OCI-LY1 (cell line): ENCODE measurements around the gene EXOC6.

Experiments
- EZH2 ChIP-seq: fragments of 200-600 bp; sonication (generic), shearing (Covaris generic); IDR thresholded peaks from 2 replicates; pipeline ENCODE4 v1.8.0; 2017; ENCODE audit warnings: borderline replicate concordance, mixed run types, mild to moderate bottlenecking, antibody characterized with exemption, low read length, moderate library complexity, mixed read lengths
- TF ChIP-seq, protein P1 (sequence below): fragments of 200-600 bp; sonication (generic), shearing (Covaris generic); IDR thresholded peaks from 2 replicates; pipeline ENCODE4 v1.5.1; 2017; ENCODE audit warnings: mild to moderate bottlenecking, antibody characterized with exemption, low read length, moderate library complexity, mixed read lengths

DNA sequence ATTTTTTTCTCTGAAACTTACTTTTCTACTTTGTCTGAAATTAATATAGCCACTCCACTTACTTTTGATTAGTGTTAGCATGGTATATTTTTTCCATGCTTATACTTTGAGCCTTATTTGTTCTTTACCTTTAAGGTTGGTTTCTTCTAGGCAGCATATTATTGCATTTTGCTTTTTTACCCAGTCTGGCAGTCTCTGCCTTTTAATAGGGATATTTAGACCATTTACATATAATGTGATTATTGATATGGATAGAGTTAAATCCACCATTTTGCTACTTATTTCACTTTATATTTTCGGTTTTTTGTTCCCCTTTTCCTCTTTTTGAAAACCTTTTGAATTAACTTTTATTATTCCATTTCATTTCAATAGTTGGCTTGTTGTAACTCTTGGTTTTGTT is 255.6 kb downstream of the EXOC6 start:
- TF ChIP-seq EZH2 = no peak
- TF ChIP-seq, protein P1, sequence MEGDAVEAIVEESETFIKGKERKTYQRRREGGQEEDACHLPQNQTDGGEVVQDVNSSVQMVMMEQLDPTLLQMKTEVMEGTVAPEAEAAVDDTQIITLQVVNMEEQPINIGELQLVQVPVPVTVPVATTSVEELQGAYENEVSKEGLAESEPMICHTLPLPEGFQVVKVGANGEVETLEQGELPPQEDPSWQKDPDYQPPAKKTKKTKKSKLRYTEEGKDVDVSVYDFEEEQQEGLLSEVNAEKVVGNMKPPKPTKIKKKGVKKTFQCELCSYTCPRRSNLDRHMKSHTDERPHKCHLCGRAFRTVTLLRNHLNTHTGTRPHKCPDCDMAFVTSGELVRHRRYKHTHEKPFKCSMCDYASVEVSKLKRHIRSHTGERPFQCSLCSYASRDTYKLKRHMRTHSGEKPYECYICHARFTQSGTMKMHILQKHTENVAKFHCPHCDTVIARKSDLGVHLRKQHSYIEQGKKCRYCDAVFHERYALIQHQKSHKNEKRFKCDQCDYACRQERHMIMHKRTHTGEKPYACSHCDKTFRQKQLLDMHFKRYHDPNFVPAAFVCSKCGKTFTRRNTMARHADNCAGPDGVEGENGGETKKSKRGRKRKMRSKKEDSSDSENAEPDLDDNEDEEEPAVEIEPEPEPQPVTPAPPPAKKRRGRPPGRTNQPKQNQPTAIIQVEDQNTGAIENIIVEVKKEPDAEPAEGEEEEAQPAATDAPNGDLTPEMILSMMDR = no peak
